ENCODE measurements around the gene PAX2. TPM values are rescaled to one million over a fixed set of nuclear protein-coding genes. Genes with fewer than 3 reads are reported as not detected.
"Not testable (repeated sequence)": the region's sequence is repeated elsewhere in the genome, so short reads cannot be mapped to it uniquely, and the experiment has no call there.

The PAX2 gene
- total RNA-seq: not detected
- polyA plus RNA-seq: not detected
- total RNA-seq: not detected

GRCh38 chr10:100744987-100745881 is at the start of gene PAX2:
PAX2 (plus strand) TSS chr10:100745582; CDS start chr10:100746261, 679 bp downstream.
- peak within 1 kb of the TSS in 1 of 9 donors; percentile 72 for H3K27ac Mint-ChIP-seq

GRCh38 chr10:100696477-100696901 is 48.9 kb upstream of the PAX2 start:
- no peaks in the 10 kb centered on the region for H3K27me3 ChIP-seq (ENCODE audit: control insufficient read depth in 2 of 2, insufficient read depth in 2 of 2, low read length in 2 of 2)
- no peak for ATAC-seq
- no peaks in the 10 kb centered on the region for H3K4me1 ChIP-seq (ENCODE audit: control insufficient read depth in 2 of 2, insufficient read depth in 2 of 2, low read length in 2 of 2)

More at GRCh38 chr10:100744987-100745881, at the start of gene PAX2:
- Histone ChIP-seq H3K36me3 (ENCODE audit: control insufficient read depth in 2 of 3, insufficient read depth in 3 of 3, low read length in 3 of 3) (no peaks in the 10 kb centered on the region), H3K9me3 (ENCODE audit: control insufficient read depth in 2 of 3, low read length in 3 of 3) (no peaks in the 10 kb centered on the region), H3K4me1 (ENCODE audit: control insufficient read depth in 2 of 2, insufficient read depth in 2 of 2, low read length in 2 of 2) (peaks cover 4 to 17% of the 10 kb centered on the region in 2 donors), H3K27me3 (ENCODE audit: control insufficient read depth in 2 of 2, insufficient read depth in 2 of 2, low read length in 2 of 2) (peaks cover 10 to 36% of the 10 kb centered on the region in 2 donors), H3K27ac (ENCODE audit: low read depth, low read length) (no peak within 1 kb of the TSS), H3K4me3 (ENCODE audit: low read length) (no peak within 1 kb of the TSS)
- Mint-ChIP-seq H3K4me1 (peaks cover 24 to 62% (median 44%) of the 10 kb centered on the region in 7 donors), H3K9me3 (peaks cover 0 to 1% (median 0%) of the 10 kb centered on the region in 11 donors), H3K4me3 (peak within 1 kb of the TSS; percentile 38 to 86 (median 70)), H3K27me3 (peaks cover 62 to 89% (median 71%) of the 10 kb centered on the region in 5 donors), H3K36me3 (no peaks in the 10 kb centered on the region)
- intact Hi-C loops (cut with micrococcal nuclease): loop anchor here (5.0 to 10.0 kb wide), 8 partner anchors 82 to 1208 kb away; partner anchors contain the start of gene LBX1 (in 1 of the 2)
- ChIA-PET POLR2A (no interaction called here), CTCF (interaction anchor here (0.6 to 0.8 kb wide), 2 partner anchors 183 to 799 kb away, joined by 3 to 4 read pairs; no protein-coding TSS in a partner anchor)
- ATAC-seq (no peak), DNase-seq (no peak)

GRCh38 chr10:100697070-100697469 is 48.3 kb upstream of the PAX2 start:
- Mint-ChIP-seq H3K4me1 (peaks cover 0 to 7% (median 0%) of the 10 kb centered on the region in 7 donors), H3K36me3 (no peaks in the 10 kb centered on the region), H3K9me3 (peaks cover 0 to 2% (median 0%) of the 10 kb centered on the region in 11 donors), H3K27me3 (peaks cover 9 to 24% (median 15%) of the 10 kb centered on the region in 5 donors), H3K27ac (no peak overlapping the region), H3K4me3 (no peak overlapping the region)
- H3K36me3 ChIP-seq (ENCODE audit: control insufficient read depth in 2 of 3, insufficient read depth in 3 of 3, low read length in 3 of 3): no peaks in the 10 kb centered on the region
- intact Hi-C loops (cut with micrococcal nuclease): no loop called here
- no peak overlapping the region for H3K27ac ChIP-seq (ENCODE audit: low read depth, low read length)
- H3K4me3 ChIP-seq (ENCODE audit: low read length): no peak overlapping the region
- ChIA-PET POLR2A (no interaction called here), CTCF (no interaction called here)
- no peaks in the 10 kb centered on the region for H3K27me3 ChIP-seq (ENCODE audit: control insufficient read depth in 2 of 2, insufficient read depth in 2 of 2, low read length in 2 of 2)
- DNase-seq (no peak), ATAC-seq (no peak)
- no peaks in the 10 kb centered on the region for H3K4me1 ChIP-seq (ENCODE audit: control insufficient read depth in 2 of 2, insufficient read depth in 2 of 2, low read length in 2 of 2)
- H3K9me3 ChIP-seq (ENCODE audit: control insufficient read depth in 2 of 3, low read length in 3 of 3): no peaks in the 10 kb centered on the region

More at GRCh38 chr10:100696477-100696901, 48.9 kb upstream of the PAX2 start:
- H3K9me3 ChIP-seq (ENCODE audit: control insufficient read depth in 2 of 3, low read length in 3 of 3): no peaks in the 10 kb centered on the region
- Mint-ChIP-seq H3K27me3 (peaks cover 12 to 27% (median 17%) of the 10 kb centered on the region in 5 donors), H3K27ac (no peak overlapping the region), H3K4me3 (no peak overlapping the region), H3K9me3 (peaks cover 0 to 2% (median 0%) of the 10 kb centered on the region in 11 donors), H3K4me1 (peaks cover 0 to 7% (median 0%) of the 10 kb centered on the region in 7 donors), H3K36me3 (no peaks in the 10 kb centered on the region)
- no peak overlapping the region for H3K4me3 ChIP-seq (ENCODE audit: low read length)
- H3K36me3 ChIP-seq (ENCODE audit: control insufficient read depth in 2 of 3, insufficient read depth in 3 of 3, low read length in 3 of 3): no peaks in the 10 kb centered on the region
- no peak overlapping the region for H3K27ac ChIP-seq (ENCODE audit: low read depth, low read length)
- POLR2A ChIA-PET: no interaction called here
- CTCF ChIA-PET: no interaction called here
- no peak for DNase-seq
- intact Hi-C loops (cut with micrococcal nuclease): no loop called here

- H3K27ac ChIP-seq (ENCODE audit: low read depth, low read length): no peak overlapping the region
- intact Hi-C loops (cut with micrococcal nuclease): no loop called here
- Mint-ChIP-seq H3K27me3 (peaks cover 3 to 20% (median 12%) of the 10 kb centered on the region in 5 donors), H3K36me3 (no peaks in the 10 kb centered on the region), H3K9me3 (peaks cover 0 to 3% (median 0%) of the 10 kb centered on the region in 11 donors), H3K4me3 (no peak overlapping the region), H3K27ac (no peak overlapping the region), H3K4me1 (peaks cover 0 to 7% (median 0%) of the 10 kb centered on the region in 7 donors)
- no peak for ATAC-seq
- no peaks in the 10 kb centered on the region for H3K9me3 ChIP-seq (ENCODE audit: control insufficient read depth in 2 of 3, low read length in 3 of 3)
- H3K4me1 ChIP-seq (ENCODE audit: control insufficient read depth in 2 of 2, insufficient read depth in 2 of 2, low read length in 2 of 2): no peaks in the 10 kb centered on the region
- H3K27me3 ChIP-seq (ENCODE audit: control insufficient read depth in 2 of 2, insufficient read depth in 2 of 2, low read length in 2 of 2): no peaks in the 10 kb centered on the region
- ChIA-PET POLR2A (no interaction called here), CTCF (no interaction called here)
- no peaks in the 10 kb centered on the region for H3K36me3 ChIP-seq (ENCODE audit: control insufficient read depth in 2 of 3, insufficient read depth in 3 of 3, low read length in 3 of 3)
- no peak for DNase-seq
- H3K4me3 ChIP-seq (ENCODE audit: low read length): no peak overlapping the region
Measured at GRCh38 chr10:100697631-100698030, 47.8 kb upstream of the PAX2 start.

GRCh38 chr10:100701704-100702103 is 43.7 kb upstream of the PAX2 start:
- H3K4me3 ChIP-seq (ENCODE audit: low read length); H3K9me3 ChIP-seq (ENCODE audit: control insufficient read depth in 2 of 3, low read length in 3 of 3); H3K36me3 Mint-ChIP-seq; H3K4me1 Mint-ChIP-seq; H3K27me3 ChIP-seq (ENCODE audit: control insufficient read depth in 2 of 2, insufficient read depth in 2 of 2, low read length in 2 of 2); H3K27ac Mint-ChIP-seq; ATAC-seq; POLR2A ChIA-PET; intact Hi-C loops (cut with micrococcal nuclease); H3K9me3 Mint-ChIP-seq; DNase-seq; H3K36me3 ChIP-seq (ENCODE audit: control insufficient read depth in 2 of 3, insufficient read depth in 3 of 3, low read length in 3 of 3); CTCF ChIA-PET; H3K4me1 ChIP-seq (ENCODE audit: control insufficient read depth in 2 of 2, insufficient read depth in 2 of 2, low read length in 2 of 2); H3K27ac ChIP-seq (ENCODE audit: low read depth, low read length); H3K4me3 Mint-ChIP-seq: not testable (repeated sequence)
- H3K27me3 Mint-ChIP-seq: peaks cover 15 to 41% (median 24%) of the 10 kb centered on the region in 5 donors

GRCh38 chr10:100705139-100705538 is 40.2 kb upstream of the PAX2 start:
- Histone ChIP-seq H3K27me3 (ENCODE audit: control insufficient read depth in 2 of 2, insufficient read depth in 2 of 2, low read length in 2 of 2) (no peaks in the 10 kb centered on the region), H3K4me3 (ENCODE audit: low read length) (no peak overlapping the region), H3K36me3 (ENCODE audit: control insufficient read depth in 2 of 3, insufficient read depth in 3 of 3, low read length in 3 of 3) (no peaks in the 10 kb centered on the region), H3K9me3 (ENCODE audit: control insufficient read depth in 2 of 3, low read length in 3 of 3) (no peaks in the 10 kb centered on the region), H3K4me1 (ENCODE audit: control insufficient read depth in 2 of 2, insufficient read depth in 2 of 2, low read length in 2 of 2) (no peaks in the 10 kb centered on the region), H3K27ac (ENCODE audit: low read depth, low read length) (no peak overlapping the region)
- Mint-ChIP-seq H3K4me1 (peaks cover 0 to 1% (median 0%) of the 10 kb centered on the region in 7 donors), H3K27ac (no peak overlapping the region), H3K4me3 (no peak overlapping the region), H3K36me3 (peaks cover 0 to 4% (median 4%) of the 10 kb centered on the region in 5 donors), H3K27me3 (peaks cover 39 to 53% (median 45%) of the 10 kb centered on the region in 5 donors), H3K9me3 (peaks cover 0 to 9% (median 0%) of the 10 kb centered on the region in 11 donors)
- ATAC-seq: no peak
- CTCF ChIA-PET: no interaction called here
- POLR2A ChIA-PET: no interaction called here
- intact Hi-C loops (cut with micrococcal nuclease): no loop called here
- no peak for DNase-seq
